CD4-positive, alpha-beta T cell (primary cell): ENCODE results near the gene SREK1IP1. TPM values are rescaled to one million over a fixed set of nuclear protein-coding genes. Genes with fewer than 3 reads are reported as not detected.

Experiments used
- ATAC-seq: fragments of 200-7000 bp; cut with Tn5 transposase; one replicate; pipeline ENCODE4 v1.10.0; 2022; ENCODE audit warnings: mild to moderate bottlenecking; ENCODE audit not compliant: poor library complexity
- CTCF ChIA-PET: fragments of 350-600 bp; sonication (Branson Sonifier 250); formaldehyde crosslinking; loops from one replicate; lab custom pipeline; 2021; ENCODE audit warnings: antibody characterized with exemption, inconsistent platforms; lab: Charles Lee
- POLR2A ChIA-PET: fragments of 350-600 bp; sonication (Branson Sonifier 250); formaldehyde crosslinking; loops from one replicate; lab custom pipeline; 2021; ENCODE audit warnings: antibody characterized with exemption, inconsistent platforms; lab: Charles Lee
- DNase-seq, 14 experiments: peaks; one replicate each; pipeline ENCODE4 v3.0.0-alpha.2; 2013 to 2020; ENCODE audit warnings: mixed read lengths in 2 of 14
- H3K27ac ChIP-seq, 2 donors: one replicate each; pipeline versions ENCODE4 v1.5.1 to v1.7.0; 2013; ENCODE audit warnings: low read length in 2 of 2, low read depth in 1 of 2, mild to moderate bottlenecking in 1 of 2
- H3K27me3 ChIP-seq, 2 experiments: 1 replicate in 1 of 2; 2 replicates in 1 of 2; pipeline versions ENCODE4 v1.6.1 to v1.7.0; 2013; ENCODE audit warnings: low read length in 2 of 2, control low read depth in 1 of 2, mild to moderate bottlenecking in 1 of 2, moderate library complexity in 1 of 2; ENCODE audit not compliant: insufficient read depth in 2 of 2, control insufficient read depth in 1 of 2
- H3K36me3 ChIP-seq: one replicate; pipeline ENCODE4 v1.6.1; 2013; ENCODE audit warnings: low read length, control low read depth; ENCODE audit not compliant: insufficient read depth
- H3K4me1 ChIP-seq: one replicate; pipeline ENCODE4 v1.6.1; 2013; ENCODE audit warnings: low read length, control low read depth; ENCODE audit not compliant: insufficient read depth
- H3K4me3 ChIP-seq: one replicate; pipeline ENCODE4 v1.5.1; 2013; ENCODE audit warnings: mild to moderate bottlenecking, low read length, moderate library complexity
- H3K9me3 ChIP-seq, 2 experiments: 1 replicate in 1 of 2; 2 replicates in 1 of 2; pipeline versions ENCODE4 v1.6.1 to v1.7.0; 2013; ENCODE audit warnings: low read length in 2 of 2, mild to moderate bottlenecking in 2 of 2, control low read depth in 1 of 2, moderate library complexity in 1 of 2; ENCODE audit not compliant: control insufficient read depth in 1 of 2, insufficient read depth in 1 of 2
- H3K27ac Mint-ChIP-seq: one replicate; pipeline ENCODE4 v1.8.0; 2020; ENCODE audit warnings: mixed read lengths
- H3K27me3 Mint-ChIP-seq: one replicate; pipeline ENCODE4 v1.8.0; 2021; ENCODE audit warnings: mixed read lengths
- H3K36me3 Mint-ChIP-seq: one replicate; pipeline ENCODE4 v1.8.0; 2021; ENCODE audit warnings: low read depth, mixed read lengths
- H3K4me1 Mint-ChIP-seq: one replicate; pipeline ENCODE4 v1.8.0; 2021; ENCODE audit warnings: low read depth, mixed read lengths
- H3K4me3 Mint-ChIP-seq: one replicate; pipeline ENCODE4 v1.8.0; 2020; ENCODE audit warnings: mild to moderate bottlenecking, mixed read lengths
- H3K9me3 Mint-ChIP-seq: one replicate; pipeline ENCODE4 v1.8.0; 2020; ENCODE audit warnings: mixed read lengths
- intact Hi-C, 2 experiments: fragments of 100-400 bp; cut with DNase I in 1 of 2; cut with micrococcal nuclease in 1 of 2; formaldehyde crosslinking; loops; one replicate each; pipeline versions ENCODE4 v1.15.1 to v1.9.0; 2023 to 2025; cut with DNase I, micrococcal nuclease
- total RNA-seq, 174 experiments: library from RNA in 2 of 174; stranded (reverse) in 2 of 174; gene quantifications; one replicate each; pipeline ENCODE4 v1.2.3 and lab custom pipeline; 2021 to 2026
- TF ChIP-seq, protein P1 (sequence below): fragments of 200-600 bp; IDR thresholded peaks from one replicate; pipeline ENCODE4 v1.8.0; 2022; ENCODE audit warnings: antibody characterized with exemption, mild to moderate bottlenecking

The SREK1IP1 gene
- total RNA-seq, 2 experiments from 2014 or later = 18.4 to 21.4 TPM

DNA sequence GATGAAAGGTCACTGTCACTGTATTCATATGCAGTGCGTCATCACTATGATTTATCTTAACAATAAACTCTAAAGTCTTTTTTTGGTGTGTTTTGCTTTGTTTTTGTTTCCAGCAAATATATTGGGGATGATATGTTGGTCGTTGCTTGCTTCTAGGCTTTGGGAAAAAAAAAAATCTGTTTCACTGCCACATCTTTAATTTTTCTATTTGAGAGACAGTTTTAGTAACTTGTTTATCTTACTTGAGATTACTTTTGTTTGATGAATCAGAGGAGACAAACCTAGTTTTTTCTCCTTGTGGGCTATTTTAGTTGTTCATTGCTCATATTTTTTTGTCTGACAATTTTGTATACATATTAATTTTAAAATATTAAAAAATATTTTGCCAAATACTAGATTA, 19.7 kb upstream of the SREK1IP1 start:
- ATAC-seq = no peak
- Mint-ChIP-seq H3K27me3 (no peaks in the 10 kb centered on the region), H3K27ac (no peak overlapping the region), H3K9me3 (no peaks in the 10 kb centered on the region), H3K4me3 (no peak overlapping the region), H3K4me1 (peaks cover 6% of the 10 kb centered on the region), H3K36me3 (peaks cover 65% of the 10 kb centered on the region)
- TF ChIP-seq, protein P1, sequence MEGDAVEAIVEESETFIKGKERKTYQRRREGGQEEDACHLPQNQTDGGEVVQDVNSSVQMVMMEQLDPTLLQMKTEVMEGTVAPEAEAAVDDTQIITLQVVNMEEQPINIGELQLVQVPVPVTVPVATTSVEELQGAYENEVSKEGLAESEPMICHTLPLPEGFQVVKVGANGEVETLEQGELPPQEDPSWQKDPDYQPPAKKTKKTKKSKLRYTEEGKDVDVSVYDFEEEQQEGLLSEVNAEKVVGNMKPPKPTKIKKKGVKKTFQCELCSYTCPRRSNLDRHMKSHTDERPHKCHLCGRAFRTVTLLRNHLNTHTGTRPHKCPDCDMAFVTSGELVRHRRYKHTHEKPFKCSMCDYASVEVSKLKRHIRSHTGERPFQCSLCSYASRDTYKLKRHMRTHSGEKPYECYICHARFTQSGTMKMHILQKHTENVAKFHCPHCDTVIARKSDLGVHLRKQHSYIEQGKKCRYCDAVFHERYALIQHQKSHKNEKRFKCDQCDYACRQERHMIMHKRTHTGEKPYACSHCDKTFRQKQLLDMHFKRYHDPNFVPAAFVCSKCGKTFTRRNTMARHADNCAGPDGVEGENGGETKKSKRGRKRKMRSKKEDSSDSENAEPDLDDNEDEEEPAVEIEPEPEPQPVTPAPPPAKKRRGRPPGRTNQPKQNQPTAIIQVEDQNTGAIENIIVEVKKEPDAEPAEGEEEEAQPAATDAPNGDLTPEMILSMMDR = no peak
- H3K36me3 ChIP-seq = peaks cover 30% of the 10 kb centered on the region
- no peaks in the 10 kb centered on the region for H3K9me3 ChIP-seq
- no peak for DNase-seq
- POLR2A ChIA-PET = no interaction called here
- no peaks in the 10 kb centered on the region for H3K27me3 ChIP-seq
- no peak overlapping the region for H3K27ac ChIP-seq
- CTCF ChIA-PET = no interaction called here
- intact Hi-C loops = no loop called here
- no peaks in the 10 kb centered on the region for H3K4me1 ChIP-seq
- H3K4me3 ChIP-seq = no peak overlapping the region

DNA sequence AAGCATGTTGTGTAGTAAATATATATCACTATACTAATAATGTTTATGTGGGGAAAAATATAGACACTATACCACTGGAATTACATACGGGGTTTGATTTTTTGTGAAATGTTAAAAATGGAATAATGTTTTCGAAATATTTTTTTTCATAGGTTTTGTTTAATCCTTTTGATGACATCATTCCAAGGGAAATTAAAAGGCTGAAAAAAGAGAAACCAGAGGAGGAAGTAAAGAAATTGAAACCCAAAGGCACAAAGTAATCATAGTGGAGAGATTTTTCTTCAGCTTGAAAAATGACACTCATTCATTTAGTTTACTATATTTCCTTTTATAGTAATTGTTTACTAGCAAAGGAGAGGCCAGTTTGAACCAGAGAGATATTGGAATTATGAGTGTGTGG, 17.9 kb upstream of the SREK1IP1 start:
- ChIA-PET POLR2A (no interaction called here), CTCF (interaction anchor here (0.6 kb wide), 1 partner anchor 1404 kb away, joined by 3 read pairs; no protein-coding TSS in a partner anchor)
- Mint-ChIP-seq H3K27ac (no peak overlapping the region), H3K4me3 (no peak overlapping the region), H3K27me3 (no peaks in the 10 kb centered on the region), H3K4me1 (peaks cover 6% of the 10 kb centered on the region), H3K36me3 (peaks cover 50% of the 10 kb centered on the region), H3K9me3 (no peaks in the 10 kb centered on the region)
- no peak for ATAC-seq
- H3K27ac ChIP-seq = no peak overlapping the region
- H3K36me3 ChIP-seq = peaks cover 31% of the 10 kb centered on the region
- no peaks in the 10 kb centered on the region for H3K4me1 ChIP-seq
- no peaks in the 10 kb centered on the region for H3K9me3 ChIP-seq
- H3K4me3 ChIP-seq = no peak overlapping the region
- TF ChIP-seq, protein P1 = no peak
- no peak for DNase-seq
- H3K27me3 ChIP-seq = no peaks in the 10 kb centered on the region
- intact Hi-C loops = no loop called here

DNA sequence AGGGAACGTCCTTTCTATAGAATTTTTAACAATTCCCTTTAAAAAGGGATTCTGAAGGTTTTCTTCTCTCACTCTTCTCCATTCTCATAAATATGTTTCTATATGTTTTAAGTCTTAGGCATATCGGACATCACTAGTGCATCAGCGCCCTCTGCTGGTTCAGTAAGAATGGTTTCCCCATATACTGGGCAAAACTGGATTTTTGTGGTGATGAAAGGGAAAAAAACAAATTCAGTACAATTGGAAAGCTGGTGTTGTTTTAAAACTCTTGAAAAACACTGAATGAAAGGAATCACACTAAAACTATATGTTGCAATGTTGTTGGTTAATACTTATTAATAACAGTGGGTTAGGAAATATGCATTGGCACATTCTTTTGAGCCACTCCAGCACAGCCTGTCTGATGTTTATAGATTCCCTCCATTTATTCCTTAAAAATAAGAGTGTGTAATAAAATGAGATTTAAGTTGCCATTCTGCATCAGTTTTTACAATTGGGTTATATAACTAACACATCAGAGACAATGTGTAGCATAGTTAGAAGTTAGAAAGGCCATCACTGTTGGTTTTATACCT, 16.0 kb upstream of the SREK1IP1 start:
- peak; percentile 47 to 88 (median 64) for DNase-seq
- no peaks in the 10 kb centered on the region for H3K9me3 Mint-ChIP-seq
- CTCF ChIA-PET = interaction anchor here (0.6 to 1.6 kb wide), 3 partner anchors 9 to 439 kb away, joined by 3 to 8 read pairs (median 4); no protein-coding TSS in a partner anchor
- Histone ChIP-seq H3K4me3 (no peak overlapping the region), H3K27me3 (no peaks in the 10 kb centered on the region), H3K4me1 (no peaks in the 10 kb centered on the region), H3K9me3 (no peaks in the 10 kb centered on the region), H3K36me3 (peaks cover 17% of the 10 kb centered on the region), H3K27ac (no peak overlapping the region)
- peaks cover 6% of the 10 kb centered on the region for H3K4me1 Mint-ChIP-seq
- TF ChIP-seq, protein P1 = peak; percentile 99
- no peaks in the 10 kb centered on the region for H3K27me3 Mint-ChIP-seq
- intact Hi-C loops = loop anchor here (1.0 kb wide), 2 partner anchors 149 to 555 kb away; no protein-coding TSS in a partner anchor
- H3K27ac Mint-ChIP-seq = no peak overlapping the region
- H3K36me3 Mint-ChIP-seq = peaks cover 41% of the 10 kb centered on the region
- H3K4me3 Mint-ChIP-seq = no peak overlapping the region
- POLR2A ChIA-PET = no interaction called here
- ATAC-seq = peak; percentile 80
